ENCODE results near the gene CCT2. TPM values are rescaled to one million over a fixed set of nuclear protein-coding genes. Genes with fewer than 3 reads are reported as not detected.
A peak's percentile ranks its signal among the peaks of the same experiment; 100 is the strongest.

CCT2 gene
- total RNA-seq, 1 experiment from 2014 or later: 270 TPM

DNA sequence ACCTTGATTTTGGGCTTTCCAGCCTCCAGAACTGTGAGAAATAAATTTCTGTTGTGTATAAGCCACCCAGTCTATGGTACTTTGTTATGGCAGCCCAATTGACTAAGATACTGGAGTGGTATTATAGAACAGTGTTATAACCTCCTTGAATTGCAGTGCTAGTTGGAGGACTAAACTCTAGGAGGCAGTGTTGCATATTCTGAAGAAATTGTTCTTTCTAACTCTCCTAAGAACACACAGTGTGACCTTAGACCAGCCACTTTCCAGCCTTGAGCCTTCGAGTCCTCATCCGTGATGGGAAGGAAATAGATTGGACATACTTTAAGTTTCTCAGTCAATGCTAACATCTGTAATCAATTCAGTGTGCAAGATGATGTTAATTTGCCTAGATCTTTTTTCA, 47.8 kb downstream of the CCT2 start:
- TF ChIP-seq, protein P1, sequence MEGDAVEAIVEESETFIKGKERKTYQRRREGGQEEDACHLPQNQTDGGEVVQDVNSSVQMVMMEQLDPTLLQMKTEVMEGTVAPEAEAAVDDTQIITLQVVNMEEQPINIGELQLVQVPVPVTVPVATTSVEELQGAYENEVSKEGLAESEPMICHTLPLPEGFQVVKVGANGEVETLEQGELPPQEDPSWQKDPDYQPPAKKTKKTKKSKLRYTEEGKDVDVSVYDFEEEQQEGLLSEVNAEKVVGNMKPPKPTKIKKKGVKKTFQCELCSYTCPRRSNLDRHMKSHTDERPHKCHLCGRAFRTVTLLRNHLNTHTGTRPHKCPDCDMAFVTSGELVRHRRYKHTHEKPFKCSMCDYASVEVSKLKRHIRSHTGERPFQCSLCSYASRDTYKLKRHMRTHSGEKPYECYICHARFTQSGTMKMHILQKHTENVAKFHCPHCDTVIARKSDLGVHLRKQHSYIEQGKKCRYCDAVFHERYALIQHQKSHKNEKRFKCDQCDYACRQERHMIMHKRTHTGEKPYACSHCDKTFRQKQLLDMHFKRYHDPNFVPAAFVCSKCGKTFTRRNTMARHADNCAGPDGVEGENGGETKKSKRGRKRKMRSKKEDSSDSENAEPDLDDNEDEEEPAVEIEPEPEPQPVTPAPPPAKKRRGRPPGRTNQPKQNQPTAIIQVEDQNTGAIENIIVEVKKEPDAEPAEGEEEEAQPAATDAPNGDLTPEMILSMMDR (IDR thresholded peaks at IDR 0.05): peak; percentile 49
- TF ChIP-seq, protein P2, sequence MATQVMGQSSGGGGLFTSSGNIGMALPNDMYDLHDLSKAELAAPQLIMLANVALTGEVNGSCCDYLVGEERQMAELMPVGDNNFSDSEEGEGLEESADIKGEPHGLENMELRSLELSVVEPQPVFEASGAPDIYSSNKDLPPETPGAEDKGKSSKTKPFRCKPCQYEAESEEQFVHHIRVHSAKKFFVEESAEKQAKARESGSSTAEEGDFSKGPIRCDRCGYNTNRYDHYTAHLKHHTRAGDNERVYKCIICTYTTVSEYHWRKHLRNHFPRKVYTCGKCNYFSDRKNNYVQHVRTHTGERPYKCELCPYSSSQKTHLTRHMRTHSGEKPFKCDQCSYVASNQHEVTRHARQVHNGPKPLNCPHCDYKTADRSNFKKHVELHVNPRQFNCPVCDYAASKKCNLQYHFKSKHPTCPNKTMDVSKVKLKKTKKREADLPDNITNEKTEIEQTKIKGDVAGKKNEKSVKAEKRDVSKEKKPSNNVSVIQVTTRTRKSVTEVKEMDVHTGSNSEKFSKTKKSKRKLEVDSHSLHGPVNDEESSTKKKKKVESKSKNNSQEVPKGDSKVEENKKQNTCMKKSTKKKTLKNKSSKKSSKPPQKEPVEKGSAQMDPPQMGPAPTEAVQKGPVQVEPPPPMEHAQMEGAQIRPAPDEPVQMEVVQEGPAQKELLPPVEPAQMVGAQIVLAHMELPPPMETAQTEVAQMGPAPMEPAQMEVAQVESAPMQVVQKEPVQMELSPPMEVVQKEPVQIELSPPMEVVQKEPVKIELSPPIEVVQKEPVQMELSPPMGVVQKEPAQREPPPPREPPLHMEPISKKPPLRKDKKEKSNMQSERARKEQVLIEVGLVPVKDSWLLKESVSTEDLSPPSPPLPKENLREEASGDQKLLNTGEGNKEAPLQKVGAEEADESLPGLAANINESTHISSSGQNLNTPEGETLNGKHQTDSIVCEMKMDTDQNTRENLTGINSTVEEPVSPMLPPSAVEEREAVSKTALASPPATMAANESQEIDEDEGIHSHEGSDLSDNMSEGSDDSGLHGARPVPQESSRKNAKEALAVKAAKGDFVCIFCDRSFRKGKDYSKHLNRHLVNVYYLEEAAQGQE (IDR thresholded peaks at IDR 0.05; ENCODE audit: insufficient read depth in 1 of 2, low read depth in 2 of 2, low read length in 1 of 2): no peak
- intact Hi-C loops (cut with micrococcal nuclease; ENCODE audit: unreplicated experiment) (no loop called here), in situ Hi-C loops (cut with HindIII; ENCODE audit: low pct_unique_long_range_greater_than_20kb, low sequenced_read_pairs) (no loop called here)
- Histone ChIP-seq H3K27ac (ENCODE audit: low read length) (no peak overlapping the region), H3K4me3 (ENCODE audit: low read depth in 2 of 2, low read length in 2 of 2) (no peak overlapping the region), H3K9me3 (ENCODE audit: control insufficient read depth, insufficient read depth, low read depth, low read length) (no peaks in the 10 kb centered on the region), H3K4me1 (ENCODE audit: control insufficient read depth, insufficient read depth, low read length) (no peaks in the 10 kb centered on the region), H3K27me3 (ENCODE audit: control insufficient read depth, insufficient read depth, low read length) (peaks cover 2% of the 10 kb centered on the region; the same call in 1 of the 2 replicates), H3K36me3 (ENCODE audit: control insufficient read depth, insufficient read depth, low read length) (no peaks in the 10 kb centered on the region)
- ATAC-seq (no peak), DNase-seq (ENCODE audit: low read depth, low spot score) (no peak)
- ChIA-PET POLR2A (no interaction called here), CTCF (no interaction called here)
- BruUV-seq (replicated peaks): no TSS peak

DNA sequence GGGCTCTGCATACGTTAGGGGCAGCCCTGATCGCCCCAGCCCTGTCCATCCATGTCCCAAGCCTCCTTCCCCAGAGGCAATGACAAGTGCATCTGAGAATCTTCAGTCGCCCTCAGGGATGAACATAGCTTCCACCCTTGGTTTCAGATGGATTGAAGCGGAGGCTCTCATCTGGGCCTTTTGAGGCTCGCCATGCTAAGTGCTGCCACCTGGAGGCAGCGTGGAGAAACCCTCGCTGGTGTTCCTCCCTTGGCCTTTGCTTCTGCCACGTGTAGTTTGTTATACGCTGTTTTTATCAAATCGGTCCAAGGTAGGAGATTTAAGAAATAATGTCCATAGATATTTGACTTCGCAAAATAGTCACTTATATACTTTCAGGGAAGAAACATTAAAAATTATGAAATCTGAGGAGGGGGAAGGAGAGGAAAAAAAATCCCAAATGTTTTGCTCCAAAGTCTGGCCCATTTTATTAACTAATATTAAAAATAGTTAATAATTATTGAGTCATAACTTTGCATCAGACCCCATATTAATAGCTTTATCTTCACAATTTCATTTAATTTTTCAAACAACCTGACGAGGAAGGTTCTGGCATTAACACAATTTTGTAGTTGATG, 54.2 kb downstream of the CCT2 start:
- no TSS peak for BruUV-seq (replicated peaks)
- ATAC-seq (peak; percentile 91), DNase-seq (ENCODE audit: low read depth, low spot score) (peak; percentile 33)
- intact Hi-C loops (cut with micrococcal nuclease; ENCODE audit: unreplicated experiment) (loop anchor here (5.0 kb wide), 1 partner anchor 282 kb away; the partner anchor contains the start of gene YEATS4), in situ Hi-C loops (cut with HindIII; ENCODE audit: low pct_unique_long_range_greater_than_20kb, low sequenced_read_pairs) (no loop called here)
- Histone ChIP-seq H3K27ac (ENCODE audit: low read length) (no peak overlapping the region), H3K27me3 (ENCODE audit: control insufficient read depth, insufficient read depth, low read length) (no peaks in the 10 kb centered on the region), H3K4me1 (ENCODE audit: control insufficient read depth, insufficient read depth, low read length) (no peaks in the 10 kb centered on the region), H3K9me3 (ENCODE audit: control insufficient read depth, insufficient read depth, low read depth, low read length) (no peaks in the 10 kb centered on the region), H3K36me3 (ENCODE audit: control insufficient read depth, insufficient read depth, low read length) (no peaks in the 10 kb centered on the region), H3K4me3 (ENCODE audit: low read depth in 2 of 2, low read length in 2 of 2) (no peak overlapping the region)
- TF ChIP-seq, protein P1 (IDR thresholded peaks at IDR 0.05): peak; percentile 94
- TF ChIP-seq TCF7L2 (IDR thresholded peaks at IDR 0.05; ENCODE audit: low read depth, low read length): no peak
- TF ChIP-seq POLR2AphosphoS5 (IDR thresholded peaks at IDR 0.05; ENCODE audit: low read depth, low read length): no peak
- no peak for TF ChIP-seq SIN3A (IDR thresholded peaks at IDR 0.05; ENCODE audit: borderline replicate concordance, insufficient read depth, low read depth, low read length)
- TF ChIP-seq, protein P2 (IDR thresholded peaks at IDR 0.05; ENCODE audit: insufficient read depth in 1 of 2, low read depth in 2 of 2, low read length in 1 of 2): no peak
- ChIA-PET CTCF (interaction anchor here (0.6 to 1.7 kb wide), 5 partner anchors 125 to 523 kb away, joined by 3 to 24 read pairs (median 5); no protein-coding TSS in a partner anchor), POLR2A (no interaction called here)
